GM18508 (cell line): ENCODE measurements around the gene PLA2G15.

ENCODE experiments used
- ATAC-seq: cut with Tn5 transposase; IDR thresholded peaks from one replicate; pipeline ENCODE4 v1.9.1; 2021; ENCODE audit warnings: moderate number of reproducible peaks; ENCODE audit not compliant: insufficient read depth, unreplicated experiment

Gene PLA2G15

DNA sequence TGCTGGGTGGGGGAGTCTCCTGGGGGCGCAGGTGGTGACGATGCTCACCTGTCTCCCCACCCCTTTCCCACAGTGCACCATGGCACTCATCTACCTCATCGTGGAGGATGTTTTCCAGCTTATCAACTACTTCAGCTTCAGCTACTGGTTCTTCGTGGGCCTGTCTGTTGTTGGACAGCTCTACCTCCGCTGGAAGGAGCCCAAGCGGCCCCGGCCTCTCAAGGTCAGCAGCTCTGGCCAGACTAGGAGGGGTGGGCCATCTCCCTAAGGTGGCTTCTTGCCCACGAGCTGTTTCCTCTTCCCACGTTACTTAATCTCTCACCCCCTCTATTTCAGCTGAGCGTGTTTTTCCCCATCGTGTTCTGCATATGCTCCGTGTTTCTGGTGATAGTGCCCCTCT is 51.1 kb downstream of the PLA2G15 start:
- no peak for ATAC-seq

DNA sequence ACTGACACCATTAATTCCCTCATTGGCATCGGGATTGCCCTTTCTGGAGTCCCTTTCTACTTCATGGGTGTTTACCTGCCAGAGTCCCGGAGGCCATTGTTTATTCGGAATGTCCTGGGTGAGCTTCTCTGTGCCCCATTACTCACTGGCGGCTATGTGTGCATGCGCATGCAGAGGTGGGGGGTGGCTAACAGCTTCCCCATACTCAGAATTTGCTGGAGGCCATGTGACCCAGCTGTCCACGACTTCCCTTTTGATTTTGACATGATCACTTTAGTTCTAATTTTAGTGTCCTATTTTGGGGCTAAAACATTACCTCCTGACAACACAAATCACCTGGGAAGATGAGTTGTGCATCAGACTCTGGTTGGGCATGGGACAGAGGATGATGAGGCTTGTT is 51.5 kb downstream of the PLA2G15 start:
- no peak for ATAC-seq

DNA sequence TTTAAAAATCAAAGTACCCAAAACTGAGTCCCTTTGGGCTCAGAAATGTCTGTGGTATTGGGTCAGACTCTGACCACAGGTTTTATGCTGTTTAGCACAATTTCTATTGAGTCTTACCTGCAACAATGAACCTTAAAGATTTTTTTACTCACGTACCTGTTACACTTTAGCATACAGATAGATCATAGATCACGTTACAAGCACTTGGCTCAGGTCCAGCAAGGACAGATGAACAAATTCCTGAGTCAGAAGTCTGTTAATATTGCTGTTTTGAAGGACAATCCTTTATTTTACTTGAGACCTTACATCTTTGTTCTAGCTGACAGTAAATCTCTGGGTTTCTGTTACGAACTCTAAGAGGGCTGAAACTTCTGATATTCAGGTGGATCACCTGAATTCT is 52.7 kb downstream of the PLA2G15 start:
- no peak for ATAC-seq

DNA sequence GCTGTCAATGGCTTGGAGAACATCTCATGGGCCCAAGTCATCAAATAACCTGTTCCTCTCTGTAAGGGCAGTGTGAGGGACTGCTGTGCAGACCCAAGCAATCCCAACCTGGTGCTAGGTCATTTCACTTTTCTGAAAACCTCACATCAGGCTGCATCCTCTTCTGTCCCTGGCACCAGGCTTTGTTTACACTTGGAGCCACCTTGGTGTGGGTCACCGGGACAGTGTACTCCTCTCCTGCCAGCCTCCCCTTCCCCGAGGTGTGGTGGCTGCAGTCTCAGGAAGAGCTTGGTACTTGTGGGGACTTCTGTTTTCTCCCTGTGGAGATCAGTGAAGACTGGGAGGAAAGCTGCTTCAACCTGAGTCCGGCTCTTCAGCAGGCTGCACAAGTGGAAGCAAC is 53.1 kb downstream of the PLA2G15 start:
- ATAC-seq, result no peak

DNA sequence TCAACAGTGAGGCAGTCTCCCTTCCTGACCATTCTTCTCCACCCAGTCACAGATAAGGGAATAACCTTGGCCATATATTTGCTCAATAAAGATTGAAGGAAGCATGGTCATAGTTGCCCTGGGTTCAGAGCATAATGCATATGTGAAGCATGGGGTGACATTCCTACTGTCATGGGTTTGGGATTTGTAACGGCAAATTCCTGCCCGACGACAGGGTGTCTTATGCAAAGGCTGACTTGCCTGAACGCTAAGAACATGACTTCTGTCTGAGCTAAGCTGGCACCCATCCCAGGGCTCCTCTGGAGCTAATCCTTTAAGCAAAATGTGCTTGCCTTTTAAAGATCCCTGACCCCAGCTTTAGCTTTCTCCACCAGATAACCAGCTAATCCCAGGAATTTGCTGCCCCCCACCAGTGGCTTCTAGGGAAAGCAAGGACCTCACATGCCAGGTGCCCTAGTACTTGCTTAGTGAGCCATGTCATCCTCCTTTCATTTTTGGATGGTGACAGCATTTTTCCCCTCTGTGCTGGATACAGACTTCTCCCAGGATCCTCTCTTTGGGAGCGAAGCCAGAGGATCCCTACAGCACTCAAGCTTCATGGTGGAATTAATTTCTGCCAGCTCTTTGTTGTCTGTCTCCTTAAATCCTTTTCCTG is 53.9 kb downstream of the PLA2G15 start:
- no peak for ATAC-seq

DNA sequence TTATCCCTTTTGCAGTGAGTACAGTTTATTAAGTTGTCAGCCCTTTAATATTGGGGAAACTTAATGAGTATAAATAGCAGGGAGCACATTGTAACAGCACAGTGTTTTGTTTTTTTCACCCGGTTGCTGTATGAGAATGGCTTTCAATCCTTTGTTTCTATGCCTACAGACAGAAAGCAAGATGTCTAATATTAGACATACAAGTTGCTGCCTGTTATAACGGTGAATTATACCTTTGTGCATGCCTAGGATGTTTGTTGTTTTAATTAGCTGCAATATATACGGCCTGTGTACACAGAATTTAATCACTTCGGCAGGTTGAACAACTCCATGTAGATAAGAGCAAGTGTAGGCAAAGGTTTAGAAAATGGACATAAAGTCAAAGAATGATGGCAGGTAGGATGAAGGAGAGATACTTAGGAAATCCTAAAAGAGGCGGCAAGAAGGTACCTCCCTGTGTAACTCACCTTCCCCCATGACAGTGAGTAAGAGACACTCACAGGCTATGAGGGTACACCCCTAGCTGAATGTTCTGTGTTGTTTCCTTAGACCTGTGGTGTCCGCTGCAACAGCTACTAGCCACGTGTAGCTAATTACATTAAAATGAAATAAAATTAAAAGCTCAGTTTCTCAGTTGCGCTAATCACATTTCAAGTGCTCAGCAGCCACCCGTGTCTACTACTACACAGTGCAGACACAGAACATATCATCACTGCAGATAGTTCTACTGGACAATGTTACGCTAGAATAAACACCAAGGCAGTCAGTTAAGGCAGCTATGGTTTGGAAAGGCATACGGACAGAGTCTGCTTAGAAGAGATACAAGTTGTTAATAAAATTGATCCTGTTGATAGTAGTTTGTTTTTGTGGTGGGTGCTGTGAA is 54.6 kb downstream of the PLA2G15 start:
- ATAC-seq, result no peak

DNA sequence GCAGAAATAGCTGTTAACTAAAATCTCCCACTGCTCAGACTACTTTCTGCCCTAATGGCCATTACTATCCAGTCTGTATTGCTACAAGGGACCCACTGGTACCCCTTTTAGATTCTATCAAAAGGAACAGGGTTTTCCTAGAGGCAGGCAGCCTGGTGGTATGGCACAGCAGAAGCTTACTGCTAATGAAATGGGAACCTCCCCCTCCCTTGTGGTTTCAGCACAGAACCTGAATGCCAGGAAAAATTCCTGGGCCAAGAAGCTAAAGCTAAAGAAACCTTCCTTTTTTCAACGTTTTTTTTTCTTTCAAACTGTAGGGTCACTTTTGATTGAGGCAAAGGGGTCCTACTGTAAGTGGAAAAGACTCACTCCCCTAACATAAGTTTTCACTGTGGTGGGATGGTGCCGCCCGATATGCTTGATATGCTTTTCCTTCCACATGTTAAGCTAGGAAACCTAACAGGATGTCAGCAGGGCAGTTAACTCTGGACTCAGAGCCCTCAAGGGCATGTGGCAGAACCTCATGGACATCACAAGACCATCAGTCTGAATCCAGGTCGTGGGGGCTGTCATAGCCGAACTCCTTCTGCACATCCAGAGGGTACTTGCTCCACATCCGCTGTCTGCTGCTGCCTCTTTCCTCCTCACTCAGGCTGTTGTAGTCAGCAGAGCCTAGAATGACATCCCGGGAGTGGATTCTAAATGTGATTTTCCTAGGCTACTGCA is 55.7 kb downstream of the PLA2G15 start:
- no peak for ATAC-seq

DNA sequence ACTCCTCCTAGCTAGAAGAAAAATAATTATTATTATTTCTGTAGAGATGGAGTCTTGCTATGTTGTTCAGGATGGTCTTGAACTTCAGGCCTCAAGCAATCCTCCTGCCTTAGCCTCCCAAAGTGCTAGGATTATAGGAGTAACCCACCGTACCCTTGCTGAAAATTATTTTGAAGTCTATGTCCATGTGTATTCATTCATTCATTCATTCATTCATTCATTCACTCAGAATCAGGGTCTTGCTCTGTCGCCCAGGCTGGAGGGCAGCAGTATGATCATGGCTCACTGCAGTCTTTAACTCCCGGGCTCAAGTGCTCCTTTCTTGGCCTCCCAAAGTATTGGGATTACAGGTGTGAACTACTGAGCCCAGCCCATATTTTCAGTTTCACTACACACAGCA is 61.5 kb downstream of the PLA2G15 start:
- ATAC-seq, result no peak

DNA sequence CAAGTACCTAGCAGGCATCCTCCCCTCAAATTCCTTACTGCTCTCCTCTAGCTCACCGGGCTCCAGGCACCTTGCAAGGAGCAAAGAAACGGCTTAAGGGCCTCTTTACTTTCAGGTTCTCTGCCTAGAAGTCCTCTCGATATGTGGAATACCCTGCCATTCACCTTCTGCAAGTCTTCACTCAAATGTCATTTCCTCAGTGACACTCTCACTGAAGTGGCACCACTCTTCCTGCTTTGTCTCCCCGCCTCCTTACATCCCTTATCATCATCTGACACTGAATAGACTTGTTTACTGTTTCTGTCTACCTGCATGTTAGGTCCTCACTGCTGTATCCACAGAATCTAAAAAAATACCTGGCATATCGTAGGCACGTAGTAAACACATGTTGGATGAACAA is 64.6 kb downstream of the PLA2G15 start:
- ATAC-seq, result no peak

DNA sequence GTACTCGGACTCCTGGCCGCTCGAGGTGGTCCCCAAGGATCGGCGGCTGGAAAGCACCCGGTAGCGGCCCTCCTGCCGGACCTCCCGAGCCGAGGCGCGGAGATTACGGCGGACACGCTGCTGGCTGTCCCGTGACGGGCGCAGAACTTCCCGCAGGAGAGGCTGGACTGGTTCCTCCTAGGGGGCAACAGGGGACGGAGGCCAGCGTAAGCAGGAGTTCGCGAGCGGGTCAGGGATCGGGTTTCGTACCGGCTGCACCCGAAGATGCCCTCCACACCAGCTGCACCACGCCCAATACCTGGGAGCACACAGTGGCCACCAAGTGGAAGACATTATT is 65.2 kb downstream of the PLA2G15 start:
- peak; percentile 15 for ATAC-seq
